ENCODE results near the gene CATSPERB.
"Not testable (repeated sequence)": the region's sequence is repeated elsewhere in the genome, so short reads cannot be mapped to it uniquely, and the experiment has no call there.

CATSPERB gene, protein sequence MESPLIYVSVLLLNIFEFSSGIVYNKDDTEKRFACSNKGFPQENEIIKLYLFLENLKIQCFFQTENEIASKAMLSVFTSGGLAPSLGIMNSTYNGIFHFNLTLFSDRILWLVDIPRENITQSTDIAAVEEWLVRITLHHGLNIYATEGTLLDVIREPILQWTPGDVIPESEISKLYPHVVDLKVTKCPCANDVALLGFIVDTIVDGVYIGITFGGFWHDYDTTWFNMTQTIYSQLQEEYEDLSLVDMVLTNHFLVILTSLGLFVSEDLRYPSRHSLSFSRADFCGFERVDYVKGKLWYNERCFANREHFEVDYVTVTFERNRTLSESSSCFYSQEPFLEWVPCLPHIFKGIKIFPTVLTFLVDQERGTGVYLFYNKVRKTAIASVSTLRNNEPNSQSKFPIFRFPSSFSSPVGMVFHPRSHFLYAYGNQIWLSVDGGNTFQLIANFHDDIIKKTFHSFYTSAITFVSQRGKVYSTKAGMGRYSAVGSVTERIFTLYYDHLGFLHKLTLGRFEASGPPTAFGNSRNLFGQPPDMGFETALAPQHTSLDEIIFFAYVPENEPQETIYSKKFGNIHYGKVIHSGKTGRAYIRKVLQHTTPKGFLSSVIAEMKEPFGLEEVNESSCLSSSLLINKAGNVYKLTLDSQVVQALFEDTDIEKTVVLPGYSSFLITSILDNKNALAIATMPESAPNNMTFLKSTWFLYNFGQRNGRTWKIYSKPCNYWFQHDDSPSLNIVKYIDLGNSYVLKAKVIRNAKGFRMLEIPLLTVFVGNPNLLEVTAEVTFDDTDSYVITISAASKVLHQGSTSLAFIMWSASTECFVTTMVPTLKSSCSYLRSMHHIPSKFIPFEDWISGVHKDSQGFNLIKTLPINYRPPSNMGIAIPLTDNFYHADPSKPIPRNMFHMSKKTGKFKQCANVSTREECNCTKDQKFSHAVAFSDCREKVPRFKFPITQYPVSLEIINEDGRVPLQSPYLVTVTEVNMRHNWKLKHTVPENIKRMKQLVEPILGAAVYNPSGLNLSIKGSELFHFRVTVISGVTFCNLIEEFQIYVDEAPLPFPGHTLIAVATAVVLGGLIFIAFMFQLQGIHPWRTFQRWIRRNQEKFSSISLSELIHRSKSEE

DNA sequence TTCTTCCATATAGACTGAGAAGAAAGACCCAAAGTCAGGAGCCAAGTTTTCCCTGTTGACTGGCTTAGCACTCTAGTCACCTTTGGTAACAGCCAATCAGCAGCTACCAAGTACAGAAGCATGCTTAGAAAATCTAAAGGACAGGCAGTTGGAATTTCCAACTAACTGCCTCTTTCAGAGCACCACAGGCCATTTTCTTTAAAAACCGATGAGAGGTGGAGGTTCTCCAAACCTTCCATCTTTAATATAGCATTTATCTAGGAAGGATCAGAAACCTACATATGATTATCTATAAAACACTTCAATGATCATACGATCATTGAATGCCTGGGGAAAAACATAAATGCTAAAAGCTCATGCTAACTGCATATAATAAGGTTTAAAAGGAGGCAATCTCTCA lies at the start of gene CATSPERB:
Gene CATSPERB, minus strand, starts transcription at position 101 of the 400 bp plus-strand sequence. CDS start 2,607 bp downstream, outside the sequence.
- no peak for DNase-seq

DNA sequence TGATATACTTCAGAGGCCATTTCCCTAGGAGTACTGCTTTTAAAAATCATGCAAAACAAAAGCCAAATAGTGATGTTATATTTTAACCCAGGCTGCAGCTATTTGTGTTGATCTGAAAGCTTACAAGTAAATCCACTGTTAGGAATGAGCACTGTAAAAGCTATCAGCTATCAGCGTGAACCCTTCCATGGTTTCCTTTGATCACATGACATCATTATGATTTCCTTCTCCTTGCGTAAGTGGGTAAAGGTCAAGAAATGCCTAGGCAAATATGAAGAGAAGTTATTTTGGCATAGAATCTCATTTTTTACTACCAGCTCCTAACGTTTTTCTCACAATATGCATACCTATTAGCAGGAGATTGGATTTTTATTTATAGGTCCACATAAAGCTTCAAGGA lies 48.6 kb upstream of the CATSPERB start:
- DNase-seq, result no peak

DNA sequence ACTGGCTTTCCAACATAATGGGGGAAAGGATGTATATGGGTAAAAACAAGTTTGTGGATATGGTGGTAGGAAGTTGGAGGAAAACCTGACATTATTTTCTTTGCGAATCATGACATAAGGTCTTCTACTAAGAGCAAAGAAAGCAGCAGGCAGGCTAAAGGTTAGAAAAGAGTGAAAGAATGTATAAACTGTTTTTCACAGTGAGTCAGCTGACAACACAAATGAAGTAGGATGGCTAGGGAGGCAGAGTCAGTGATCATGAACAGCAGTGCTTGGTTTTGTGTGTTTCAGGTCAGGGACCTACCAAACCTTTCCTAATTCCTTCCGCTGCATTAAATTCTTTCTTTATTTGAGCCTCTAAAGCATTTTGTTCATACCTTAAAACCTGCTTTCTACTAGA lies 46.3 kb upstream of the CATSPERB start:
- DNase-seq, result no peak

DNA sequence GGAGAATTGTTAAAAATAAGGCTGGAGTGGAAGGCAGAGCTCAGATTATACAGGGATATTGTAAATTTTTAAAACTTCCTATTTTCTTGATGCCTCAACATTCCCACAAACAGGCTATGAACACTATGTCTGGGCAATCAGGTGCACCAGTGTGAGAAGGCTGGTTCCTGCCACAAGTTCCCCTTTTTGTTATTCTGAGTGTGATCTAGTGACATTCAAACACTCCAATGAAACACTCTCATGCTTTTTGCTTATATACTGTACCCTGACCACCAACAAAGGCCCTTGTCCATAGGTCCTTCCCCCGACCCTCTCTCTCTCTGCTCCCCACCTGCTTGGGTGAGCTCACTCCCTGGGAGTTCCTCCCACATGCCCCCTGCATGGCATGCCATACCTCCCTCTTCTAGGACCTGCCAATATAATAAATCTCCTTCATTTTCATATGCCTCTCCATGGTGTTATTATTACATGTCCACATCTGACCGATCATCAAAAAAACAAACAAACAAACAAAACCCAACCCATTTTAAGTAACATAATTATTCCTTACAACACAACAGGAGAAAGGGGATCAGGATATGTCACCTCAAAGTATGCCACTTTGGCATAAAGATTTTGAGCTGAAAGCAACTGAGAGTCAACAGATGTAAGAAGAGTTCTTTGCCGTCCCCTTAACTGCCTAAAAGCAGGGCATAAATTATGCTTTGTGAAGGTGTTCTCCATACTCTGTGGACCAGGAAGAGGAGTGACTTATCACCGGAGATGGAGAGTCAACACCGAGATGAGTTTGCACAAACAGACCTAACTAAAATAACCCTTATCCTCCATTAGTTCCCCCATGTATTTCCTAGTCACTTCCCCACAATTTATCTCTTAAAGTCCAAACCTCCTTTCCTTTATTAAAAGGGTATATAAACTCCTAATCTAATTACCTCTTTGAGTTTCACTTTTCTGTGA lies 42.5 kb upstream of the CATSPERB start:
- no peak for DNase-seq

DNA sequence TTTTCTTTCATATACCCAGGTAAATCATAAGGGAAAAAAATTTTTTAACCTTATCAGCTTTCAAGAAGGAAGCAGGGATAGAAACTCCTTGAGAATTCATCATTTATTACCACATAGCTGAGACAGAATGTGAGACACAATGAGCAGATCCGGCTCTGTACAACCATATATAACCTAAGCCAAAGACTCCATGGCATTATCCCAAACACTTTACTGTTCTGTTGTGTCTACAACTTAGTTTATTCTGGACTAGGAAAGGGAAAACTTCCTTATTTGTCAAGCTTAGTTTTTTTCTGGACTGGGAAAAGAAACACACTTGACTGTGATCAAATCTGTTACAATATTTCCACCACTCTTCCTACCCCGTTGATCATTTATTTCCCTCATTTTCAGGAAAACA lies 38.3 kb upstream of the CATSPERB start:
- DNase-seq, result no peak

DNA sequence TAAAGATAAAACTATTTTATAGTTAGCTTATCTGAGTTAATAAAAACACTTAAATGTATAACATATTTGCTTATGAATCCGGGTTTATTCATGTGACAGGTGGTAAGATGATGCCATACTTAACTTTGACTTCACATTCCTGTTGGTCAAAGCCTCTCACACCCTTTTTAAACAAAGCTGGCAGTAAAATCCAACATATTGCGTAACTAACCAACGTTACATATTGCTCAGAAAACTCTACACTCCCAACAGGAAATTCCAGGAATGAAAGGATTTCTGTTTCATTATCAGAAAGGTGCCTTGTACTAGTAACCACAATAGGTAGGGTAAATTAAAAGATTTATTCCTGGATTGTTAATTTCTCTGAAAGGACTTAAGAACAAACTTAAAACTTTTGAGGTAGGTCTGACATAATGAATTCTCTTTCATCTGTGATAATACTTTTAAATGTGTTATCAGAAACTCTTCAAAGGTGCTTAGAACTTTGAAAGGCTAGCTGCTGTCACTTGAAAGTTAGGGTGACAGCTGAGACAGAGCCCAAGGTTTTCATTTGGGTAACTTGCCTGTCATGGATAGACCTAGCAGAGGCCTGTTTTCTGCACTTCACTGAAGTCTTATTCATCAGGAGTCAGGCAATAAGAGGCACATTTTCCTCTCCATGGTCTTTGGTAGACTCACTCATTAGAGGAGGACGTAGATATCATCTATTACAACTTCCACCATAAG lies 23.8 kb upstream of the CATSPERB start:
- no peak for DNase-seq

DNA sequence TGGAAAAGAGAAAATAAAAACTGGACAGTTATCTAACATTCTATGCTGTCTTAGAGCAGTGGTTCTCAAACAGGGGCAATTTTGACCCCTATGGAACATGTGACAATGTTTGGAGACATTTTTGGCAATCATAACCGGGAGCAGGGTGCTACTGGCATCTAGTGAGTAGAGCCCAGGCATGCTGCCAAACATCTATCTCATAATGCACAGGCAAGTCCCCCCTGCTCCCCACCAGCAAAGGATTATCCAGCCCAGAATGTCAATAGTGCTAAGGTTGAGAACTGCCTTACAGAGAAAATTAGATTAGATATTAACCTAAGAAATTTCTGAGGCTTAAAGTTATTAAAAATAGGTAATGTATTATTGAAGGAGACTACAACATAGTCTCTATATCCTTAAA lies 22.9 kb upstream of the CATSPERB start:
- DNase-seq, result no peak

DNA sequence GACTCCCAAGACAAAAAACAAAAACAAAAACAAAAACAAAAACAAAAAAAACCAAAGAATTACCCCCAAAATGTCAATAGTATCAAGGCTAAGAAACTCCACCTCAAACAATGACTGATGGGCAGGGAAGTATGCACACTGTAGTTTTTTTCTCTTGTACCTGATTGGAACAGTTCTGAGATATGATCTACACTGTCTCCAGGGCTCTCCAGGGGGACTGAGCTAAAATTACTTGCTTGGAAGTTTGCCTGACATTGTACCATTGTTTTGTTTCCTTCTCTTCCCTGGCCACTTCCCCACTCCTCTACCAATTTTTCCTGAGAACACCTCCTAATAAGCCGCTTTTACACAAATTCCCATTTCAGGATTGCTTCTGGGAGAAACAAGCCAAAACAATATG lies 22.3 kb upstream of the CATSPERB start:
- DNase-seq, result no peak

DNA sequence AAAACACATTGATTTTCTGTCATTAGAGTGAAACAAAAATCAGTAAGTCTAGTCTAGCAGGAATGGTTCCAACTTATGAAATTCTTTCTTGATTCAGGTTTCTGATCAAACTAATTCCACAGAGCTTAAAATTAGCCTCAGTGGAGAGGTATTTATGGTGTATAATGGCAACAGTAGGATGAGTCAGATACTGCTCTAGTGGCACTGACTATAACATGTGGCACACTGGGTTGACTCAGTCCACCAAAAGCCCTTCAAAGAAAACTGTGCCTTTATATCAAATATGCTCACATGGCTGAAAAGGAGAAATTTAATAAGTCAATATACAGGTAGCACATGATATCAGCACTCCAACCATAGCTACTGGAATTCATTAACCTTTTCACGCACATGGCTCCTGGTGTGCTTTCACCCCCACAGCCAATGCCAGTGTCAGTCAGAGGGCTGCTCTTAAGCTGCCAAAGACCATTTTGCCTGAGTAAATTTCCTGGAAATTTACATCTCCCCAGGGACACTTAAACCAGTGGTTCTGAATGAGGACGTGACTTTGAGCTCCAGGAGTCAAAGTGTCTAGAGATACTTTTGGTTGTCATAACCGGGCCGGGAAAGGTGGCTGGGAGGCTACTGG lies 21.7 kb upstream of the CATSPERB start:
- DNase-seq, result no peak

DNA sequence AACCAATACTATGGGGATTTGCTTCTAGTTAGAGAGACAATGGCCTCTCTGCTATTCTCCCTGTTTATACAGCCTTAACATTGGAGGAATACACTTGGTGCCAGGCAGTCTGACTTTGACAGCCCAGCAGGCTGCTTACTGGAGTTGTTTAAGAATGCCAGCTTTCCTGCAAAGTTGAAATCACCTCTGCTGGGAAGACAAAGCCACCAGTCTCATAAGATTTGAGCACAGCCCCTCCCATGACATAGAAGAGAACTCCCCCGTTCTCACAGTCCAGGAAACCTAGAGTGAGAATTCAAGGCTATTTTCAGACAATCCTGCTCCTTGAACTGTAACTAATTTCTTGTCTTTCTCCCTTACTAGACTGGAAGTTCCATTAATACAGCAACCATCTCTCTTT lies 21.1 kb upstream of the CATSPERB start:
- no peak for DNase-seq

DNA sequence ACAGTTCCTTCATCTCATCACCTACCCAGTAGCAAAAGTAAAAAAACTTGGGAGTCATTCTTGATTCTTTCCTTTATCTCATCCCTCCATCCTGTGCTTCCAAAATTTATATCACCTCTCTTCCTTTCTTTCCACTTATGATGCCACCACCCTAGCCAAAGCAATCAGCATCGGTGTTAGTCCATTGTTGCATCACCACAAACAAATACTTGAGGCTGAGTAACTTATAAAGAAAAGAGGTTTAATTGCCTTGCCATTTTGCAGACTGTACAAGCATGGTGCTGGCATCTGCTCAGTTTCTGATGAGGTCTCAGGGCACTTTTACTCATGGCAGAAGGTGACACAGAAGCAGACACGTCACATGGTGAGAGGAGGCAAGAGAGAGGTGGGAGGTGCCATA lies 19.8 kb upstream of the CATSPERB start:
- no peak for DNase-seq

DNA sequence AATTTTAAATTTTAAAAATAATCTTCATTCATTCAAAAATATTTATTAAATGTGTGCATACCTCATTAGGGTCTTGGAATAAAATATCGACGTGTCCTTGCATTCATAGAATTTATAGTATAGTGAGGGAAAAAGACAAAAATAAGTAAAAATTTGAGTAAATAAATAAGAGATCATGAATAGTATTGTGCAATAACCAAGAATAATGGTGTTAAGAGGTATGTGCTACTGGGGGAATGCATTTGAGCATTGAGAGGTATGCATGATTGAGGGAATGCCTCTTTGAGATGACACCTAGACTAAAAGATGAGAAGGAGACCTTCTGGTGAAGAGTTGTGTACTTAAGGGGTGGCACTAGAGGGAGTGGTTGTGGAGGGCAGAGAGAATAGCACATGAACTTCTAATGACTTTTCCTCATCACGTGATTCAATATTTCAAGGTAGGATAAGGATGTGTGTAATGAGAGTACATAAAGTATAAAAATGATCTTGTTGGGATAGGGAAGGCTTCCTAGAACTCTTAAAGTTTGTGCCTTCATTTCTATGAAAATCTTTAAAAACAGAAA lies 18.8 kb upstream of the CATSPERB start:
- DNase-seq, result no peak

DNA sequence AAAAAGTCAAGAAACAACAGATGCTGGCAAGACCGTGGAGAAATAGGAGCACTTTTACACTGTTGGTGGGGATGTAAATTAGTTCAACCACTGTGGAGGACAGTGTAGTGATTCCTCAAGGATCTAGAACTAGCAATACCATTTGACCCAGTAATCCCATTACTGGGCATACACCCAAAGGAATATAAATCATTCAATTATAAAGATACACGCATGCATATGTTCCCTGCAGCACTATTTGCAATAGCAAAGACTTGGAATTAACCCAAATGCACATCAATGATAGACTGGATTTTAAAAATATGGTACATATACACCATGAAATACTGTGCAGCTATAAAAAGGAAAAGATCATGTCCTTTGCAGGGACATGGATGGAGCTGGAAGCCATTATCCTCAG lies 18.0 kb upstream of the CATSPERB start:
- DNase-seq, result no peak

DNA sequence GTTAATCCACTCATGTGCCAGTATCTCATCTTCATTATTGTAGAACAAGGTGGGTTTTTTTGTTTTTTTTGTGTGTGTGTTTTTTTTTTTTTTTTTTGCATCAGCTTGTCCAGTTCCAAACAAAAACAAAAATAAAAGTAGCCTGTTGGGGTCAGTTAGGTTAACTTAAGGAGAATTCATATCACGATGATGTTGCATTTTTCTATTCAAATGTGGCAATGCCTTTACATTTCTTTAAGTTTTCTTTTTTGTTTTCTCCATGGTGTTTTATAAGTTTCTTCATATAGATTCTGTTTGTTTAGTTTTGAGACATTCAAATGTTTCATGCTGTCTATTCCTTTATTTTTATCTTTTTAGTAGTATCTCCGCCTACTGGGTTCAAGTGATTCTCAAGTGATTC lies 16.2 kb upstream of the CATSPERB start:
- DNase-seq, result no peak

DNA sequence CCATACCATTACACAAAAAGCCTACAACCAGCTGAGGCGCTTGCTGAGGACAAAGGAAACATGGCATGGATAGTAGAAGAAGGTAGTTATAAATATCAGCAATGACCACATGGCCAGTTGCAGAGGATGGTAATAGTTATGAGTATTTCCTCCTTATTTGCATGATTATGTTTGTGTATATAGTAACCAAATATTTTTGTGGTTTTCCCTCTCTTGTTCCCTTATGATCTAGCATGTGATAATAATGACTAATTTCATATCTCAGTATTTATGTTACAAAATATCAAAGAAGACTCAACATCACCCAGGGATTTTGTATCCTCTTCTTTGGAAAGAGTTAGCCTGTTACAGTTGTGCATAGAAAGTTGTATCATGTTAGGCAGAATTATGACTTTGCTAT lies 13.5 kb upstream of the CATSPERB start:
- no peak for DNase-seq

DNA sequence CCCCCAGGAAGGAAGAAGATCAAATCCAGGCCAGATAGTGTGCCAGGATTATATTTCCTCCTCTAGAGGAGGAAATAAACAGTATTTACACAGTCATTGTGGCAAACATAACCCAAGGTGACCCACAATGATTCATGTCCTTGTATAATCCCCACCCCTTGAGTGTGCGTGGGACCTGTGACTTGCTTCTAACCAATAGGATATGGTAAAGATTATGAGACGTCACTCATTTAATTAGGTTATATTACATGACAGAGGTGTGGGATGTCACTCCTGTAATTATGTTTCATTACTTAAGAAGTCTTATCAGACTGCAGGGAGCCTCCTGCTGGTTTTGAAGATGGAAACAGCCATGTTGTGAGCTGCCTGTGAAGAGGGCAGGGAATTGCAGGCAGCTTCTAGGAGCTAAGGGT lies 12.2 kb upstream of the CATSPERB start:
- DNase-seq, result no peak

DNA sequence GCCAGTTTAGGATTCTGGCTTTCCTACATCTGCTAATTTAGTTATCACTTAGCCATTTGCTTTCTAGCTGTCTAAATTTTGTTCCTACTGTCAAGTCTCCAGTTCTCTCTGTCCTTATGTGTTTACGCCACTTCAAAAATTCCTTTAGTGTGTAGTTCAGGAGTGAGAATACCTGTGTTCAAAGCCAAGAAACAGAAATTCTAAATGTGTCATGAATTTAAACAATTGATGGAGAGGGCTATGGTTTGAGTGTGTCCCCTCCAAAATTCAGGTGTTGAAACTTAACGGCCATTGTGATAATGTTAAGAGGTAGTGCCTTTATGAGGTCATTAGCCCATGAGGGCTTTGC lies 11.4 kb upstream of the CATSPERB start:
- DNase-seq, result no peak

DNA sequence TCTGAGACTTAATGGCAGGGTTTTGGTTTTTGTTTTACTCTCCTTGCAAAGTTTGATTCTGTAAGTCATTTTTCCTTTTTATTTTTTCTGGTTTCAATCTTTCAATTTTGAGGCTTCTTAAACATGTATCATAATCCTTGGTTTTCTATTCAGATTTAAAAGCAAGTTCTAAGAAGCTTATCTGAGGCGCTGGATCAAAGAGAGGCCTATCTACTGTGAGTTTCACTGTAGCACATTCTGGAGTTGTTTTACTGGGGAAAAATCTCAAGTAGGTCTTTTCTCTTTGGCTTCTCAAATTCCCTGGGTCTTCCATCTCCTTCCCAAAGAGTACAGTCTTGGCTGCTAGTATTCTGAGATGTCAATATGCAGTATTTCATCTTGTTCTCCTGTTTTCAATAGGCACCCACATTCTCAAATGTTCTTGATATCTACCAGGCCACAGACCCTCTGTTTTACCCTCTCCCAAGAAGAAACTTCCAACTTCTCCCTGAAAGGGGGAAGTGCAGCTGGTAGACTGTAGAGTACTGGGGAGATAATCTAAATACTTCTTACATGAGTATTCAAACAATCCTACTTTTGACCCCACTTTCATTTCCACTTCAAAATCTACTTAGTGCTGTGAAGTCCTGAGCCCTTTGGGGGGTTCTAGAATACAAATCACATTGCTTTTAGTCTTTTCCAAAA lies 10.9 kb upstream of the CATSPERB start:
- no peak for DNase-seq

DNA sequence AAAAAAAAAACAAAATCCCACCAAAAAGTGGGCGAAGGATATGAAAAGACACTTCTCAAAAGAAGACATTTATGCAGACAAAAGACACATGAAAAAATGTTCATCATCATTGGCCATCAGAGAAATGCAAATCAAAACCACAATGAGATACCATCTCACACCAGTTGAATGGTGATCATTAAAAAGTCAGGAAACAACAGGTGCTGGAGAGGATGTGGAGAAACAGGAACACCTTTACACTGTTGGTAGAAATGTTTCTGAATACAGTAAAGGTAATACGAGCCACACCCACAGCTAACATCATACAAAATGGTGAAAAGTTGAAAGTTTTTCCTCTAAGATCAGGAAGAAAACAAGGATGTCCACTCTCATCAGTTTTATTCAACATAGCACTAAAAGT lies 8.0 kb upstream of the CATSPERB start:
- not testable (repeated sequence) for DNase-seq

DNA sequence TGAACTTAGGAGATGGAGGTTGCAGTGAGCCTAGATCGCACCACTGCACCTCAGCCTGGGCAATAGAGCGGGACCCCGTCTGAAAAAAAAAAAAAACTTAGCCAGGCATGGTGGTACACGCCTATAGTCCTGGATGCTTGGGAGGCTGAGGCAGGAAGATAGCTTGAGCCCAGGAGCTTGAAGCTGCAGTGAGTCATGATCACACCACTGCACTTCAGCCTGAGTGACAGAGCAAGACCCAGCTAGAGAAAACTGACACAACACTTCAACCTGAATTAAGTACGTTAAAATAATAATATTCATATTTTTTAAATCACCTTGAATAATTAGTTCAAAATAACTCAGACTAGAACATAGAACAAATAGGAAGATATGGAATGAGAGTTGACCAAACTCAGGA lies 5.7 kb upstream of the CATSPERB start:
- DNase-seq, result no peak
